IMR-90 (cell line): ENCODE data around the gene KCTD8. TPM values are rescaled to one million over a fixed set of nuclear protein-coding genes. Genes with fewer than 3 reads are reported as not detected.

Experiments
- ATAC-seq: fragments of 200-7000 bp; cut with Tn5 transposase; 2 replicates; pipeline ENCODE4 v1.9.1; 2020; ENCODE audit warnings: low read depth, mild to moderate bottlenecking, moderate library complexity
- BruUV-seq: library from RNA; stranded (reverse); fragments of 400-500 nt; replicated peaks from 2 replicates; lab custom pipeline; 2021; lab: Mats Ljungman, UMichigan
- CTCF ChIA-PET: fragments of 300-600 bp; formaldehyde crosslinking; extraction: SDS; loops from one replicate; lab custom pipeline; 2021; ENCODE audit warnings: antibody characterized with exemption; lab: Yijun Ruan, JAX
- POLR2A ChIA-PET: fragments of 300-600 bp; sonication (Branson Sonifier 250); formaldehyde crosslinking; loops from one replicate; lab custom pipeline; 2022; ENCODE audit warnings: antibody characterized with exemption; ENCODE audit not compliant: unreplicated experiment; lab: Charles Lee
- DNase-seq: peaks from one replicate; pipeline ENCODE4 v3.0.0; 2013
- H2AFZ ChIP-seq: replicated peaks from 2 replicates; pipeline ENCODE3; 2013; ENCODE audit warnings: low read length, mild to moderate bottlenecking; ENCODE audit not compliant: poor library complexity
- H2AK5ac ChIP-seq: 2 replicates; pipeline ENCODE4 v1.6.1; 2013; ENCODE audit warnings: low read depth, low read length, inconsistent platforms
- H2AK9ac ChIP-seq: replicated peaks from 2 replicates; pipeline ENCODE3; 2013; ENCODE audit warnings: mild to moderate bottlenecking, low read depth, low read length, moderate library complexity; ENCODE audit not compliant: poor library complexity
- H2BK120ac ChIP-seq: 2 replicates; pipeline ENCODE4 v1.6.1; 2013; ENCODE audit warnings: low read depth, low read length, inconsistent platforms
- H2BK15ac ChIP-seq: 3 replicates; pipeline ENCODE4 v1.6.1; 2013; ENCODE audit warnings: low read depth, low read length, inconsistent platforms
- H2BK20ac ChIP-seq: 2 replicates; pipeline ENCODE4 v1.6.1; 2013; ENCODE audit warnings: low read depth, mild to moderate bottlenecking, inconsistent platforms, low read length, moderate library complexity
- H2BK5ac ChIP-seq: 2 replicates; pipeline ENCODE4 v1.6.1; 2013; ENCODE audit warnings: mild to moderate bottlenecking, low read depth, low read length, inconsistent platforms; ENCODE audit not compliant: poor library complexity, severe bottlenecking
- H3K14ac ChIP-seq: replicated peaks from 2 replicates; pipeline ENCODE4 v1.6.1; 2013; ENCODE audit warnings: low read depth, low read length, inconsistent platforms
- H3K18ac ChIP-seq: 2 replicates; pipeline ENCODE4 v1.6.1; 2013; ENCODE audit warnings: low read depth, low read length, control low read depth
- H3K23ac ChIP-seq: 2 replicates; pipeline ENCODE4 v1.6.1; 2013; ENCODE audit warnings: low read depth, low read length, inconsistent platforms
- H3K27ac ChIP-seq: 2 replicates; pipeline ENCODE4 v1.5.1; 2013; ENCODE audit warnings: mild to moderate bottlenecking, control low read depth, low read length; ENCODE audit not compliant: insufficient read depth
- H3K27me3 ChIP-seq: 2 replicates; pipeline ENCODE4 v1.6.1; 2013; ENCODE audit warnings: low read length; ENCODE audit not compliant: control insufficient read depth, insufficient read depth
- H3K36me3 ChIP-seq: 2 replicates; pipeline ENCODE4 v1.6.1; 2013; ENCODE audit warnings: low read length, mixed read lengths; ENCODE audit not compliant: control insufficient read depth, insufficient read depth
- H3K4ac ChIP-seq: 2 replicates; pipeline ENCODE4 v1.6.1; 2013; ENCODE audit warnings: low read depth, low read length, inconsistent platforms
- H3K4me1 ChIP-seq: 2 replicates; pipeline ENCODE4 v1.6.1; 2013; ENCODE audit warnings: low read length, mixed read lengths; ENCODE audit not compliant: control insufficient read depth, insufficient read depth
- H3K4me2 ChIP-seq: 2 replicates; pipeline ENCODE4 v1.6.1; 2013; ENCODE audit warnings: low read depth, mild to moderate bottlenecking, control low read depth, low read length, moderate library complexity
- H3K4me3 ChIP-seq: 2 replicates; pipeline ENCODE4 v1.5.1; 2013; ENCODE audit warnings: low read depth, mild to moderate bottlenecking, control low read depth, low read length, moderate library complexity; ENCODE audit not compliant: insufficient read depth
- H3K56ac ChIP-seq: 2 replicates; pipeline ENCODE4 v1.6.1; 2013; ENCODE audit warnings: low read length, inconsistent platforms; ENCODE audit not compliant: insufficient read depth; ENCODE audit errors: extremely low read depth
- H3K79me1 ChIP-seq, 2 experiments: 2 replicates each; pipeline ENCODE4 v1.6.1; 2013; ENCODE audit warnings: low read length in 2 of 2, inconsistent platforms in 1 of 2, low read depth in 1 of 2
- H3K9ac ChIP-seq: 2 replicates; pipeline ENCODE4 v1.6.1; 2013; ENCODE audit warnings: low read depth, low read length, control low read depth
- H3K9me1 ChIP-seq: 2 replicates; pipeline ENCODE4 v1.6.1; 2013; ENCODE audit warnings: low read length, inconsistent platforms; ENCODE audit not compliant: insufficient read depth
- H3K9me3 ChIP-seq: 2 replicates; pipeline ENCODE4 v1.6.1; 2013; ENCODE audit warnings: low read length; ENCODE audit not compliant: control insufficient read depth, insufficient read depth
- H4K20me1 ChIP-seq: 2 replicates; pipeline ENCODE4 v1.6.1; 2013; ENCODE audit warnings: low read length, inconsistent platforms; ENCODE audit not compliant: insufficient read depth
- H4K5ac ChIP-seq: 2 replicates; pipeline ENCODE4 v1.6.1; 2013; ENCODE audit warnings: mild to moderate bottlenecking, low read depth, low read length, control low read depth
- H4K8ac ChIP-seq, 2 experiments: 2 replicates each; pipeline ENCODE4 v1.6.1; 2013; ENCODE audit warnings: low read depth in 2 of 2, low read length in 2 of 2, control low read depth in 1 of 2, inconsistent platforms in 1 of 2
- H4K91ac ChIP-seq: 2 replicates; pipeline ENCODE4 v1.6.1; 2013; ENCODE audit warnings: low read depth, low read length, inconsistent platforms; ENCODE audit not compliant: insufficient read depth
- BHLHE40 ChIP-seq: fragments of 150-350 bp; IDR thresholded peaks from 2 replicates; pipeline ENCODE4 v1.6.1; 2016; ENCODE audit warnings: mild to moderate bottlenecking, low read depth, low read length
- CEBPB ChIP-seq: IDR thresholded peaks from 2 replicates; pipeline ENCODE4 v1.6.1; 2012; ENCODE audit warnings: low read depth, low read length, improper control_type of control experiment
- CHD1 ChIP-seq: IDR thresholded peaks from 2 replicates; pipeline ENCODE4 v1.6.1; 2012; ENCODE audit warnings: low read depth, low read length, improper control_type of control experiment
- FOS ChIP-seq: fragments of 150-350 bp; IDR thresholded peaks from 2 replicates; pipeline ENCODE4 v1.6.1; 2016; ENCODE audit warnings: low read depth, low read length
- MAFK ChIP-seq: IDR thresholded peaks from 2 replicates; pipeline ENCODE4 v1.6.1; 2012; ENCODE audit warnings: low read depth, low read length, improper control_type of control experiment
- MAZ ChIP-seq: IDR thresholded peaks from 2 replicates; pipeline ENCODE4 v1.6.1; 2012; ENCODE audit warnings: low read depth, mild to moderate bottlenecking, low read length, improper control_type of control experiment, moderate library complexity, borderline replicate concordance
- MXI1 ChIP-seq: IDR thresholded peaks from 2 replicates; pipeline ENCODE4 v1.6.1; 2012; ENCODE audit warnings: low read depth, mild to moderate bottlenecking, low read length, moderate library complexity, borderline replicate concordance
- NFE2L2 ChIP-seq: fragments of 150-350 bp; IDR thresholded peaks from 2 replicates; pipeline ENCODE4 v1.6.1; 2016; ENCODE audit warnings: low read depth, mild to moderate bottlenecking, low read length
- POLR2A ChIP-seq: IDR thresholded peaks from 2 replicates; pipeline ENCODE4 v1.6.1; 2012; ENCODE audit warnings: mild to moderate bottlenecking, low read depth, low read length
- RAD21 ChIP-seq: IDR thresholded peaks from 2 replicates; pipeline ENCODE4 v1.6.1; 2012; ENCODE audit warnings: low read length, improper control_type of control experiment
- RCOR1 ChIP-seq: IDR thresholded peaks from 2 replicates; pipeline ENCODE4 v1.6.1; 2012; ENCODE audit warnings: mild to moderate bottlenecking, low read length, improper control_type of control experiment; ENCODE audit not compliant: insufficient replicate concordance
- RFX5 ChIP-seq: IDR thresholded peaks from 2 replicates; pipeline ENCODE4 v1.8.0; 2012; ENCODE audit warnings: low read depth, mild to moderate bottlenecking, low read length, moderate library complexity
- SMC3 ChIP-seq: fragments of 150-350 bp; IDR thresholded peaks from 2 replicates; pipeline ENCODE4 v1.6.1; 2016; ENCODE audit warnings: low read depth, mild to moderate bottlenecking, antibody characterized with exemption, low read length, moderate library complexity
- WGBS, 2 experiments: methylation state at CpG; one replicate each; pipeline versions ENCODE4 v1.1.5 to v1.1.7; 2013; ENCODE audit warnings: missing lambda C conversion rate in 2 of 2; ENCODE audit not compliant: insufficient read length in 1 of 2; ENCODE audit errors: extremely low coverage in 2 of 2; 5-methylcytosine and 5-hydroxymethylcytosine counted together
- dilution Hi-C: fragments of 300-500 bp; cut with HindIII; formaldehyde crosslinking; loops from one replicate; pipeline ENCODE4 v1.14.3; 2018; ENCODE audit warnings: low sequenced_read_pairs; ENCODE audit not compliant: unreplicated experiment
- in situ Hi-C: fragments of 300-500 bp; cut with MboI; formaldehyde crosslinking; loops from 3 replicates; pipeline ENCODE4 v1.14.3; 2019; ENCODE audit warnings: low sequenced_read_pairs, inconsistent platforms, mixed read lengths
- intact Hi-C: fragments of 100-400 bp; cut with micrococcal nuclease; formaldehyde crosslinking; loops from 2 replicates; pipeline ENCODE4 v1.10.0; 2022
- polyA plus RNA-seq, 3 experiments: library from polyadenylated mRNA; depleted of rRNA; stranded (reverse); fragments of >200 nt; gene quantifications; 2 replicates each; pipeline ENCODE4 v1.2.3, GENCODE V29; 2012; ENCODE audit warnings: low replicate concordance in 1 of 3
- total RNA-seq: library from RNA; depleted of rRNA; stranded (reverse); fragments of >200 nt; gene quantifications from 2 replicates; pipeline ENCODE4 v1.2.3, GENCODE V29; 2012
- TF ChIP-seq, protein P1 (sequence below): fragments of 150-350 bp; IDR thresholded peaks from 2 replicates; pipeline ENCODE4 v1.6.1; 2016; ENCODE audit warnings: low read depth, mild to moderate bottlenecking, low read length, moderate library complexity, borderline replicate concordance
- TF ChIP-seq, protein P2 (sequence below): fragments of 150-350 bp; IDR thresholded peaks from 2 replicates; pipeline ENCODE4 v1.6.1; 2017; ENCODE audit warnings: mild to moderate bottlenecking, antibody characterized with exemption, low read length, low read depth
- TF ChIP-seq, protein P3 (sequence below): conservative IDR thresholded peaks from 2 replicates; pipeline ENCODE4 v1.5.1; 2012; ENCODE audit warnings: mild to moderate bottlenecking, low read depth, low read length, improper control_type of control experiment

KCTD8 gene
- total and polyA plus RNA-seq, 2 of the 4 experiments (the other 2 are of a cell fraction) = 0.03 TPM; not detected in 1

DNA sequence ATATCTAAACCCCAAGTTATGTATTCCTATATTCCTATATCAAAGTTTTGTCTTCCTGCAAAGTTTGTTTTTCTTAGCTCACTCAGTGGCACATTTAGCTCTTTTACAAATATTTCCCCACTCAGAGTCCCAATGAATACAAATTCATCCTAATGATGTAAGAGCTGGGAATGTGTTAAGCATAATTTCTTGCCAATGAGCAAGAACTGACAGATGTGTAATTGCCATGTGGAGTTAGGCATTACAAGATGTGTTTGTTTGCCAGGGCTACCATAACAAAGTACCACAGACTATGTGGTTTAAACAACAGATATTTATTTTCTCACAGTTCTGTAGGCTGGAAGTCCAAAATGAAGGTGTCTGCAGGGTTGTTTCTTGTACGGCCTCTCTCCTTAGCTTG is 302.1 kb downstream of the KCTD8 start:
- H3K14ac ChIP-seq = no peak overlapping the region
- H3K9me1 ChIP-seq = no peaks in the 10 kb centered on the region
- no peak overlapping the region for H3K4ac ChIP-seq
- in situ Hi-C loops = no loop called here
- TF ChIP-seq, protein P1, sequence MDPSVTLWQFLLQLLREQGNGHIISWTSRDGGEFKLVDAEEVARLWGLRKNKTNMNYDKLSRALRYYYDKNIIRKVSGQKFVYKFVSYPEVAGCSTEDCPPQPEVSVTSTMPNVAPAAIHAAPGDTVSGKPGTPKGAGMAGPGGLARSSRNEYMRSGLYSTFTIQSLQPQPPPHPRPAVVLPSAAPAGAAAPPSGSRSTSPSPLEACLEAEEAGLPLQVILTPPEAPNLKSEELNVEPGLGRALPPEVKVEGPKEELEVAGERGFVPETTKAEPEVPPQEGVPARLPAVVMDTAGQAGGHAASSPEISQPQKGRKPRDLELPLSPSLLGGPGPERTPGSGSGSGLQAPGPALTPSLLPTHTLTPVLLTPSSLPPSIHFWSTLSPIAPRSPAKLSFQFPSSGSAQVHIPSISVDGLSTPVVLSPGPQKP = no peak
- TF ChIP-seq MAFK (no peak), RAD21 (no peak), MXI1 (no peak), MAZ (no peak), FOS (no peak), SMC3 (no peak), CEBPB (no peak), NFE2L2 (no peak), RCOR1 (no peak), BHLHE40 (no peak), RFX5 (no peak), CHD1 (no peak), POLR2A (no peak)
- TF ChIP-seq, protein P2, sequence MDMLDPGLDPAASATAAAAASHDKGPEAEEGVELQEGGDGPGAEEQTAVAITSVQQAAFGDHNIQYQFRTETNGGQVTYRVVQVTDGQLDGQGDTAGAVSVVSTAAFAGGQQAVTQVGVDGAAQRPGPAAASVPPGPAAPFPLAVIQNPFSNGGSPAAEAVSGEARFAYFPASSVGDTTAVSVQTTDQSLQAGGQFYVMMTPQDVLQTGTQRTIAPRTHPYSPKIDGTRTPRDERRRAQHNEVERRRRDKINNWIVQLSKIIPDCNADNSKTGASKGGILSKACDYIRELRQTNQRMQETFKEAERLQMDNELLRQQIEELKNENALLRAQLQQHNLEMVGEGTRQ = no peak
- TF ChIP-seq, protein P3, sequence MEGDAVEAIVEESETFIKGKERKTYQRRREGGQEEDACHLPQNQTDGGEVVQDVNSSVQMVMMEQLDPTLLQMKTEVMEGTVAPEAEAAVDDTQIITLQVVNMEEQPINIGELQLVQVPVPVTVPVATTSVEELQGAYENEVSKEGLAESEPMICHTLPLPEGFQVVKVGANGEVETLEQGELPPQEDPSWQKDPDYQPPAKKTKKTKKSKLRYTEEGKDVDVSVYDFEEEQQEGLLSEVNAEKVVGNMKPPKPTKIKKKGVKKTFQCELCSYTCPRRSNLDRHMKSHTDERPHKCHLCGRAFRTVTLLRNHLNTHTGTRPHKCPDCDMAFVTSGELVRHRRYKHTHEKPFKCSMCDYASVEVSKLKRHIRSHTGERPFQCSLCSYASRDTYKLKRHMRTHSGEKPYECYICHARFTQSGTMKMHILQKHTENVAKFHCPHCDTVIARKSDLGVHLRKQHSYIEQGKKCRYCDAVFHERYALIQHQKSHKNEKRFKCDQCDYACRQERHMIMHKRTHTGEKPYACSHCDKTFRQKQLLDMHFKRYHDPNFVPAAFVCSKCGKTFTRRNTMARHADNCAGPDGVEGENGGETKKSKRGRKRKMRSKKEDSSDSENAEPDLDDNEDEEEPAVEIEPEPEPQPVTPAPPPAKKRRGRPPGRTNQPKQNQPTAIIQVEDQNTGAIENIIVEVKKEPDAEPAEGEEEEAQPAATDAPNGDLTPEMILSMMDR = no peak
- no peak overlapping the region for H3K56ac ChIP-seq
- H2AK5ac ChIP-seq = no peak overlapping the region
- DNase-seq (no peak), ATAC-seq (no peak)
- no CpG with 5 or more reads among the region's 1 CpG for WGBS, 2 experiments
- H3K18ac ChIP-seq = no peak overlapping the region
- no peak overlapping the region for H3K9ac ChIP-seq
- H2BK20ac ChIP-seq = no peak overlapping the region
- ChIA-PET POLR2A (no interaction called here), CTCF (no interaction called here)
- H3K9me3 ChIP-seq = peaks cover 2% of the 10 kb centered on the region; the same call in 1 of the 2 replicates
- no peaks in the 10 kb centered on the region for H4K20me1 ChIP-seq
- H3K23ac ChIP-seq = no peak overlapping the region
- no peak overlapping the region for H4K8ac ChIP-seq
- no peak overlapping the region for H2AK9ac ChIP-seq
- no peak overlapping the region for H3K4me2 ChIP-seq
- no peak overlapping the region for H2BK120ac ChIP-seq
- H3K27me3 ChIP-seq = no peaks in the 10 kb centered on the region
- H4K91ac ChIP-seq = no peak overlapping the region
- intact Hi-C loops = no loop called here
- no peaks in the 10 kb centered on the region for H3K79me1 ChIP-seq
- dilution Hi-C loops = no loop called here
- H4K5ac ChIP-seq = no peak overlapping the region
- H3K27ac ChIP-seq = no peak overlapping the region
- no peak overlapping the region for H2BK5ac ChIP-seq
- no peak overlapping the region for H3K4me3 ChIP-seq
- H2AFZ ChIP-seq = no peak overlapping the region
- no peak overlapping the region for H2BK15ac ChIP-seq
- BruUV-seq = no TSS peak
- H3K36me3 ChIP-seq = no peaks in the 10 kb centered on the region
- H3K4me1 ChIP-seq = no peaks in the 10 kb centered on the region
